Measurements from ENCODE around the gene C20orf144.
"Not testable (repeated sequence)": the region's sequence is repeated elsewhere in the genome, so short reads cannot be mapped to it uniquely, and the experiment has no call there.

Gene C20orf144

GRCh38 chr20:33693741-33694638 lies 31.9 kb downstream of the C20orf144 start:
- peak; percentile 74 for DNase-seq (ENCODE audit: low read depth, low spot score)

GRCh38 chr20:33694639-33695012 lies 32.5 kb downstream of the C20orf144 start:
- no peak for DNase-seq (ENCODE audit: low read depth, low spot score)

GRCh38 chr20:33696448-33696847 lies 34.3 kb downstream of the C20orf144 start:
- DNase-seq (ENCODE audit: low read depth, low spot score): no peak

- peak; percentile 88 for DNase-seq (ENCODE audit: low read depth, low spot score)
Observed at GRCh38 chr20:33697129-33697528, 35.0 kb downstream of the C20orf144 start.

GRCh38 chr20:33698966-33699365 lies 36.8 kb downstream of the C20orf144 start:
- not testable (repeated sequence) for DNase-seq (ENCODE audit: low read depth, low spot score)

- DNase-seq (ENCODE audit: low read depth, low spot score): not testable (repeated sequence)
Observed at GRCh38 chr20:33700696-33701441, 38.7 kb downstream of the C20orf144 start.

GRCh38 chr20:33701629-33702450 lies 39.7 kb downstream of the C20orf144 start:
- no peak for DNase-seq (ENCODE audit: low read depth, low spot score)

- no peak for DNase-seq (ENCODE audit: low read depth, low spot score)
Observed at GRCh38 chr20:33702861-33703260, 40.7 kb downstream of the C20orf144 start.

- DNase-seq (ENCODE audit: low read depth, low spot score): no peak
Observed at GRCh38 chr20:33703498-33704137, 41.5 kb downstream of the C20orf144 start.

GRCh38 chr20:33704197-33704924 lies 42.2 kb downstream of the C20orf144 start:
- DNase-seq (ENCODE audit: low read depth, low spot score): no peak

GRCh38 chr20:33707668-33708067 lies 45.5 kb downstream of the C20orf144 start:
- no peak for DNase-seq (ENCODE audit: low read depth, low spot score)

- DNase-seq (ENCODE audit: low read depth, low spot score): no peak
Observed at GRCh38 chr20:33709398-33709797, 47.3 kb downstream of the C20orf144 start.

- DNase-seq (ENCODE audit: low read depth, low spot score): no peak
Observed at GRCh38 chr20:33709905-33710541, 47.9 kb downstream of the C20orf144 start.

GRCh38 chr20:33710681-33711445 lies 48.7 kb downstream of the C20orf144 start:
- DNase-seq (ENCODE audit: low read depth, low spot score): no peak

- DNase-seq (ENCODE audit: low read depth, low spot score): no peak
Observed at GRCh38 chr20:33711446-33711738, 49.3 kb downstream of the C20orf144 start.
